HL-60 (cell line): Measurements from ENCODE around the gene ZNF862.

Source experiments
- DNase-seq, 2 experiments: peaks; one replicate each; pipeline ENCODE4 v3.0.0-alpha.2; 2010 to 2020; ENCODE audit warnings: low read depth in 1 of 2, low spot score in 1 of 2
- H3K27ac ChIP-seq: fragments of 250-450 bp; sonication (Bioruptor Pico); replicated peaks from 2 replicates; pipeline ENCODE4 v1.5.1; 2020; ENCODE audit warnings: mild to moderate bottlenecking, moderate library complexity
- H3K27me3 ChIP-seq: fragments of 250-450 bp; sonication (Bioruptor Pico); 2 replicates; pipeline ENCODE4 v1.5.1; 2021; ENCODE audit warnings: mild to moderate bottlenecking, moderate library complexity; ENCODE audit not compliant: insufficient read depth, poor library complexity, severe bottlenecking
- H3K4me3 ChIP-seq: replicated peaks from 2 replicates; pipeline ENCODE4 v1.5.1; 2011; ENCODE audit warnings: mild to moderate bottlenecking, control low read depth, low read length; ENCODE audit not compliant: insufficient read depth
- CTCF ChIP-seq: IDR thresholded peaks from one replicate; pipeline ENCODE4 v1.5.1; 2011; ENCODE audit warnings: low read length, control low read depth, inconsistent platforms; ENCODE audit not compliant: insufficient read depth
- GABPA ChIP-seq: IDR thresholded peaks from 2 replicates; pipeline ENCODE4 v1.6.1; 2012; ENCODE audit warnings: low read depth
- POLR2AphosphoS5 ChIP-seq: IDR thresholded peaks from 2 replicates; pipeline ENCODE4 v1.6.1; 2012; ENCODE audit warnings: low read depth
- REST ChIP-seq: IDR thresholded peaks from 2 replicates; pipeline ENCODE4 v1.6.1; 2012; ENCODE audit warnings: low read depth; ENCODE audit not compliant: insufficient replicate concordance
- SPI1 ChIP-seq: IDR thresholded peaks from 2 replicates; pipeline ENCODE4 v1.6.1; 2012; ENCODE audit warnings: low read depth, mild to moderate bottlenecking, borderline replicate concordance

ZNF862 gene

GRCh38 chr7:149884016-149884415 lies 45.8 kb downstream of the ZNF862 start:
- Histone ChIP-seq H3K27ac (no peak overlapping the region), H3K4me3 (no peak overlapping the region), H3K27me3 (no peaks in the 10 kb centered on the region)
- no peak for DNase-seq
- TF ChIP-seq POLR2AphosphoS5: no peak
- no peak for TF ChIP-seq CTCF

- TF ChIP-seq POLR2AphosphoS5 (no peak), GABPA (no peak), REST (no peak), SPI1 (no peak), CTCF (no peak)
- H3K4me3 ChIP-seq: no peak overlapping the region
- H3K27ac ChIP-seq: no peak overlapping the region
- H3K27me3 ChIP-seq: no peaks in the 10 kb centered on the region
- DNase-seq: no peak
Observed at GRCh38 chr7:149884541-149884940, 46.4 kb downstream of the ZNF862 start.

GRCh38 chr7:149885191-149886017 lies 47.2 kb downstream of the ZNF862 start:
- H3K27ac ChIP-seq: no peak overlapping the region
- no peak for DNase-seq
- no peak overlapping the region for H3K4me3 ChIP-seq
- H3K27me3 ChIP-seq: no peaks in the 10 kb centered on the region
- no peak for TF ChIP-seq POLR2AphosphoS5
- no peak for TF ChIP-seq REST
- no peak for TF ChIP-seq GABPA
- no peak for TF ChIP-seq CTCF
- no peak for TF ChIP-seq SPI1

- Histone ChIP-seq H3K27me3 (no peaks in the 10 kb centered on the region), H3K27ac (no peak overlapping the region), H3K4me3 (no peak overlapping the region)
- DNase-seq: peak in 1 of 2 experiments; percentile 40
- peak; percentile 62; the same call in 1 of the 2 replicates for TF ChIP-seq SPI1
- no peak for TF ChIP-seq POLR2AphosphoS5
Observed at GRCh38 chr7:149886018-149886415, 47.8 kb downstream of the ZNF862 start.
